A673 (cell line): ENCODE data around the gene BPIFB1. TPM values are rescaled to one million over a fixed set of nuclear protein-coding genes. Genes with fewer than 3 reads are reported as not detected.

ENCODE experiments used
- BruUV-seq: library from RNA; stranded (reverse); fragments of 400-500 nt; replicated peaks from 2 replicates; lab custom pipeline; 2021; lab: Mats Ljungman, UMichigan
- CTCF ChIA-PET: fragments of 300-600 bp; sonication (Branson Sonifier 250); formaldehyde crosslinking; loops from one replicate; lab custom pipeline; 2022; ENCODE audit warnings: antibody characterized with exemption; lab: Charles Lee
- POLR2A ChIA-PET: fragments of 300-600 bp; sonication (Branson Sonifier 250); formaldehyde crosslinking; loops from one replicate; lab custom pipeline; 2022; ENCODE audit warnings: antibody characterized with exemption; ENCODE audit not compliant: low non-redundant PET; lab: Charles Lee
- DNase-seq: peaks from one replicate; pipeline ENCODE4 v3.0.0-alpha.2; 2015; ENCODE audit warnings: low spot score
- H3K27ac ChIP-seq: fragments of 200-600 bp; sonication (generic); 2 replicates; pipeline ENCODE4 v1.5.1; 2016; ENCODE audit warnings: mixed run types, low read depth, mild to moderate bottlenecking, mixed read lengths, antibody characterized with exemption, low read length; ENCODE audit not compliant: poor library complexity, severe bottlenecking
- H3K27me3 ChIP-seq: fragments of 200-600 bp; sonication (generic); replicated peaks from 2 replicates; pipeline ENCODE4 v1.6.1; 2017; ENCODE audit warnings: mixed run types, low read depth, mild to moderate bottlenecking, mixed read lengths, antibody characterized with exemption, low read length; ENCODE audit not compliant: insufficient read depth, poor library complexity
- H3K36me3 ChIP-seq: fragments of 200-600 bp; sonication (generic); 2 replicates; pipeline ENCODE4 v1.6.1; 2016; ENCODE audit warnings: mixed run types, mild to moderate bottlenecking, mixed read lengths, antibody characterized with exemption, low read length; ENCODE audit not compliant: insufficient read depth, poor library complexity, severe bottlenecking
- H3K4me1 ChIP-seq: fragments of 200-600 bp; sonication (generic); 2 replicates; pipeline ENCODE4 v1.6.1; 2017; ENCODE audit warnings: mixed run types, mild to moderate bottlenecking, mixed read lengths, antibody characterized with exemption, low read length; ENCODE audit not compliant: insufficient read depth, poor library complexity, severe bottlenecking
- H3K4me3 ChIP-seq: fragments of 200-600 bp; sonication (generic); 2 replicates; pipeline ENCODE4 v1.5.1; 2016; ENCODE audit warnings: low read depth, mixed run types, mild to moderate bottlenecking, mixed read lengths, low read length; ENCODE audit not compliant: poor library complexity, severe bottlenecking
- H3K9me3 ChIP-seq: fragments of 200-600 bp; sonication (generic); 2 replicates; pipeline ENCODE4 v1.6.1; 2016; ENCODE audit warnings: mixed run types, low read depth, mild to moderate bottlenecking, mixed read lengths, antibody characterized with exemption, low read length; ENCODE audit not compliant: poor library complexity, severe bottlenecking
- EZH2 ChIP-seq: fragments of 200-600 bp; sonication (generic); IDR thresholded peaks from 2 replicates; pipeline ENCODE4 v1.6.1; 2017; ENCODE audit warnings: borderline replicate concordance, low read depth, mild to moderate bottlenecking, mixed read lengths, antibody characterized with exemption, low read length; ENCODE audit not compliant: poor library complexity, severe bottlenecking
- intact Hi-C: fragments of 100-400 bp; cut with micrococcal nuclease; formaldehyde crosslinking; loops from one replicate; pipeline ENCODE4 v1.10.0; 2022; ENCODE audit not compliant: unreplicated experiment
- total RNA-seq: library from RNA; stranded (reverse); gene quantifications from 2 replicates; pipeline ENCODE4 v1.2.3, GENCODE V29; 2021
- TF ChIP-seq, protein P1 (sequence below): fragments of 300-800, 200-600 bp; sonication (generic); conservative IDR thresholded peaks from 2 replicates; pipeline ENCODE4 v1.5.1; 2017; ENCODE audit warnings: low read depth, mild to moderate bottlenecking, antibody characterized with exemption, low read length, moderate library complexity, mixed read lengths

BPIFB1 gene
- total RNA-seq, 1 experiment from 2014 or later = not detected

DNA sequence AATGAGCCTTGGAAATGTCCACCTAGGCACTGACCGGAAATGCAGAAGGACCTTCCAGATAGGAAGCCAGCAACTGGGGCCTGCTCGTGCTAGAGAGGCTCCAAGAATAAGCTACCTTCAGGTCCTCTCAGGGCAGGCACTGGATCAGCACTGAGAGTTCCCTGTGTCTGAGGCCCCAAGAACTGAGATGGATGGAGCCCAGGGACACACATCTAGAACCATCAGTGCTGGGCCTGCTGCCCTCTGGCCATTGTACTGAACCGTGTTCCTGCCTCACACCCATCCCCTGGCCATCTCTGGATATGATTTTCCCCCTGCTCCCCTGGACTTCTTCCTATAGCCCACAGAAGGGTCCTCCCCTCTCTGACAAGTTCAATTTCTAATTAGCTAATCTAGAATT lies 36.9 kb upstream of the BPIFB1 start:
- H3K4me3 ChIP-seq = no peak overlapping the region
- BruUV-seq = no TSS peak
- intact Hi-C loops = no loop called here
- H3K27ac ChIP-seq = no peak overlapping the region
- no peaks in the 10 kb centered on the region for H3K4me1 ChIP-seq
- no peaks in the 10 kb centered on the region for H3K9me3 ChIP-seq
- H3K27me3 ChIP-seq = peaks cover 16% of the 10 kb centered on the region
- ChIA-PET CTCF (no interaction called here), POLR2A (no interaction called here)
- H3K36me3 ChIP-seq = no peaks in the 10 kb centered on the region
- DNase-seq = no peak
- TF ChIP-seq, protein P1, sequence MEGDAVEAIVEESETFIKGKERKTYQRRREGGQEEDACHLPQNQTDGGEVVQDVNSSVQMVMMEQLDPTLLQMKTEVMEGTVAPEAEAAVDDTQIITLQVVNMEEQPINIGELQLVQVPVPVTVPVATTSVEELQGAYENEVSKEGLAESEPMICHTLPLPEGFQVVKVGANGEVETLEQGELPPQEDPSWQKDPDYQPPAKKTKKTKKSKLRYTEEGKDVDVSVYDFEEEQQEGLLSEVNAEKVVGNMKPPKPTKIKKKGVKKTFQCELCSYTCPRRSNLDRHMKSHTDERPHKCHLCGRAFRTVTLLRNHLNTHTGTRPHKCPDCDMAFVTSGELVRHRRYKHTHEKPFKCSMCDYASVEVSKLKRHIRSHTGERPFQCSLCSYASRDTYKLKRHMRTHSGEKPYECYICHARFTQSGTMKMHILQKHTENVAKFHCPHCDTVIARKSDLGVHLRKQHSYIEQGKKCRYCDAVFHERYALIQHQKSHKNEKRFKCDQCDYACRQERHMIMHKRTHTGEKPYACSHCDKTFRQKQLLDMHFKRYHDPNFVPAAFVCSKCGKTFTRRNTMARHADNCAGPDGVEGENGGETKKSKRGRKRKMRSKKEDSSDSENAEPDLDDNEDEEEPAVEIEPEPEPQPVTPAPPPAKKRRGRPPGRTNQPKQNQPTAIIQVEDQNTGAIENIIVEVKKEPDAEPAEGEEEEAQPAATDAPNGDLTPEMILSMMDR = no peak
- no peak for TF ChIP-seq EZH2

DNA sequence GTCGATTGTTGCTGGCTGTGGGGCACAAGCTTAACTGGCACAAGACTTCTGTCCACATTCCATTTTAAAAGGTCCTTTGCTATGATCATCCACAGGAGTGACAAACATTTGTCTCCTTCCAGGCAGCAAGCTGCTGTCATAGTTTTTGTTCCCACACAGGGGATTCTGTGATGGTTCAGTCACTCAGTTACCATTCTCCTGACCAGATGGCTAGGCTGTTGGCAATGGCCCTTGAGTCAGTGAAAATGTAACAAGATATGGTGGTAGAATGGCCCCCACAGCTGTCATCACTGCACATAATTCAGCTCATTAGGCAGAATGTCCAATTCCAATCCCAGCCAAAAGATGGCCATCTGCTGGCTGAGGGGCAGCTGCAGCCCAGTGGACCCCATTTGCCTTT lies 33.6 kb upstream of the BPIFB1 start:
- no peak for DNase-seq
- Histone ChIP-seq H3K27ac (no peak overlapping the region), H3K4me1 (no peaks in the 10 kb centered on the region), H3K4me3 (no peak overlapping the region), H3K36me3 (no peaks in the 10 kb centered on the region), H3K9me3 (no peaks in the 10 kb centered on the region), H3K27me3 (peaks cover 15% of the 10 kb centered on the region)
- POLR2A ChIA-PET = no interaction called here
- no TSS peak for BruUV-seq
- intact Hi-C loops = no loop called here
- no peak for TF ChIP-seq EZH2
- TF ChIP-seq, protein P1 = no peak
- CTCF ChIA-PET = interaction anchor here (0.6 kb wide), 1 partner anchor 1396 kb away, joined by 5 read pairs; no protein-coding TSS in a partner anchor

DNA sequence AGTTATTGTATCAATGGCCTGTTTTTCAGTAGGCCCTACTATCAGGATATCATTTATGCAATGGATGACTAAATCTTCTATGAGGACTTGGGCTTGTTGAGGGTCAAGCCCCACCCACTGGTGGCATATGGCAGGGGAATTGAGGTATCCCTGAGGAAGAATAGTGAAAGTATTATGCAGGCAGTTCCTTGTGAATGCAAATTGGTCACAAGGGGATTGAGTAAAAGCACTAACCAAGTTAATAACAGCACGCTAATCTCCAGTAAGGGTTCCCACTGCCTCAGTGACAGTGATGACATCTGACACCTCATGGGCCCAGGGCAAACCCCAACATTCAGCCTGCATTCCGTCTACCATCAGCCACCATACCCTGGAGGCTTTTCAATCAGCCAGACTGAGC lies 32.3 kb upstream of the BPIFB1 start:
- Histone ChIP-seq H3K27me3 (peaks cover 20% of the 10 kb centered on the region), H3K9me3 (no peaks in the 10 kb centered on the region), H3K4me3 (no peak overlapping the region), H3K36me3 (no peaks in the 10 kb centered on the region), H3K4me1 (no peaks in the 10 kb centered on the region), H3K27ac (no peak overlapping the region)
- ChIA-PET POLR2A (no interaction called here), CTCF (no interaction called here)
- intact Hi-C loops = no loop called here
- no peak for DNase-seq
- no peak for TF ChIP-seq EZH2
- TF ChIP-seq, protein P1 = no peak
- no TSS peak for BruUV-seq
